Thoracic aorta (tissue), 2 donors: ENCODE measurements around the gene CEP72. TPM values are rescaled to one million over a fixed set of nuclear protein-coding genes. Genes with fewer than 3 reads are reported as not detected.
"Not testable (repeated sequence)": the region's sequence is repeated elsewhere in the genome, so short reads cannot be mapped to it uniquely, and the experiment has no call there.

Source experiments
- ATAC-seq: fragments of 150-250 bp; one replicate; pipeline ENCODE4 v1.8.0; 2017; ENCODE audit warnings: low read depth; ENCODE audit not compliant: insufficient number of reproducible peaks, low FRiP score
- DNase-seq: peaks from one replicate; pipeline ENCODE4 v3.0.0-alpha.2; 2020; ENCODE audit warnings: low spot score
- H3K27ac ChIP-seq, 2 donors: fragments of 200-600 bp; sonication (generic); 1 replicate in 1 of 2; 2 replicates in 1 of 2; pipeline ENCODE4 v1.5.1; 2016; ENCODE audit warnings: mild to moderate bottlenecking in 2 of 2, moderate library complexity in 2 of 2
- H3K27me3 ChIP-seq: fragments of 200-600 bp; sonication (generic); replicated peaks from 2 replicates; pipeline ENCODE4 v1.6.0; 2016; ENCODE audit warnings: mild to moderate bottlenecking; ENCODE audit not compliant: insufficient read depth
- H3K36me3 ChIP-seq: fragments of 200-600 bp; sonication (generic); one replicate; pipeline ENCODE4 v1.5.1; 2016
- H3K4me1 ChIP-seq, 2 donors: fragments of 200-600 bp; sonication (generic); 1 replicate in 1 of 2; 2 replicates in 1 of 2; pipeline versions ENCODE4 v1.5.1 to v1.6.0; 2016; ENCODE audit warnings: low read depth in 2 of 2, mild to moderate bottlenecking in 1 of 2; ENCODE audit not compliant: control insufficient read depth in 1 of 2
- H3K4me3 ChIP-seq: fragments of 200-600 bp; sonication (generic); 2 replicates; pipeline ENCODE4 v1.5.1; 2016; ENCODE audit warnings: mild to moderate bottlenecking
- H3K9me3 ChIP-seq: fragments of 200-600 bp; sonication (generic); 2 replicates; pipeline ENCODE4 v1.5.1; 2016
- CTCF ChIP-seq: fragments of 200-600 bp; sonication (generic); IDR thresholded peaks from one replicate; pipeline ENCODE4 v1.5.1; 2019; ENCODE audit warnings: antibody characterized with exemption
- total RNA-seq, 2 donors: library from RNA; depleted of rRNA; stranded (reverse); fragments of >200 nt; gene quantifications; one replicate each; pipeline versions ENCODE4 v1.1.0 to v1.2.3, GENCODE V29; 2016

The CEP72 gene
- total RNA-seq, 2 donors from 2014 or later: 0.68 to 2.0 TPM

GRCh38 chr5:574906-575305 is 37.2 kb upstream of the CEP72 start:
- TF ChIP-seq CTCF: no peak
- DNase-seq: no peak
- no peak for ATAC-seq
- Histone ChIP-seq H3K9me3 (peaks cover 8% of the 10 kb centered on the region), H3K27ac (no peak overlapping the region), H3K27me3 (no peaks in the 10 kb centered on the region), H3K36me3 (no peaks in the 10 kb centered on the region), H3K4me1 (no peaks in the 10 kb centered on the region), H3K4me3 (no peak overlapping the region)

- Histone ChIP-seq H3K27ac (no peak overlapping the region), H3K9me3 (peaks cover 8% of the 10 kb centered on the region), H3K36me3 (no peaks in the 10 kb centered on the region), H3K4me1 (no peaks in the 10 kb centered on the region), H3K27me3 (no peaks in the 10 kb centered on the region), H3K4me3 (no peak overlapping the region)
- TF ChIP-seq CTCF: no peak
- ATAC-seq (no peak), DNase-seq (no peak)
Observed at GRCh38 chr5:575636-576035, 36.5 kb upstream of the CEP72 start.

- not testable (repeated sequence) for ATAC-seq, H3K4me1 ChIP-seq, H3K27ac ChIP-seq, H3K36me3 ChIP-seq, DNase-seq, H3K9me3 ChIP-seq, H3K4me3 ChIP-seq, H3K27me3 ChIP-seq
Observed at GRCh38 chr5:577214-577613, 34.9 kb upstream of the CEP72 start.

- H3K36me3 ChIP-seq: no peaks in the 10 kb centered on the region
- TF ChIP-seq CTCF: no peak
- no peak overlapping the region for H3K4me3 ChIP-seq
- no peaks in the 10 kb centered on the region for H3K4me1 ChIP-seq
- no peaks in the 10 kb centered on the region for H3K27me3 ChIP-seq
- peaks cover 8% of the 10 kb centered on the region for H3K9me3 ChIP-seq
- no peak for ATAC-seq
- DNase-seq: no peak
- no peak overlapping the region for H3K27ac ChIP-seq
Observed at GRCh38 chr5:577800-578199, 34.3 kb upstream of the CEP72 start.

DNA sequence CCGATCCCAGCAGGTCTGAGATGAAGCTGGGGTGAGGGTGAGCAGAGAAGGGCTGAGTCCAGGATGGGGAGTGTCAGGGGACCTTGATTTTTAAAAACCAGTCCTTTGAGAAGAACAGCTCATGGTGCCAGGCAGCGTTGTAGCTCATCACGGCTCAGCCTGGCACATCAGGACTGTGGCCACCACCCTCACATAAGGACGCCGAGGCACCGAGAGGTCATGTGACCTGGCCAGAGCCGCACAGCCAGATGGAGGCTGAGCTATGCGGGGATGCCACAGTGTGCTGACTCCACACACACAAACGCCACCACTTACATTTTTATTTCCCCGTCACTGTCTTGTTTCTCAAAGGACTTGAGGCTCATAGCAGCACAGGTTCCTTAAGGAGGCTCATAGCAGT is 32.9 kb upstream of the CEP72 start:
- peaks cover 8% of the 10 kb centered on the region for H3K9me3 ChIP-seq
- H3K27ac ChIP-seq: no peak overlapping the region
- no peaks in the 10 kb centered on the region for H3K27me3 ChIP-seq
- no peak for TF ChIP-seq CTCF
- no peaks in the 10 kb centered on the region for H3K4me1 ChIP-seq
- ATAC-seq: no peak
- no peak for DNase-seq
- H3K4me3 ChIP-seq: no peak overlapping the region
- no peaks in the 10 kb centered on the region for H3K36me3 ChIP-seq

GRCh38 chr5:579746-580366 is 32.3 kb upstream of the CEP72 start:
- ATAC-seq (no peak), DNase-seq (no peak)
- H3K27me3 ChIP-seq: no peaks in the 10 kb centered on the region
- H3K27ac ChIP-seq: no peak overlapping the region
- no peaks in the 10 kb centered on the region for H3K36me3 ChIP-seq
- H3K4me3 ChIP-seq: no peak overlapping the region
- peaks cover 8% of the 10 kb centered on the region for H3K9me3 ChIP-seq
- H3K4me1 ChIP-seq: no peaks in the 10 kb centered on the region
- no peak for TF ChIP-seq CTCF
